Hepatocyte (in vitro differentiated cells): ENCODE data around the gene DALRD3. TPM values are rescaled to one million over a fixed set of nuclear protein-coding genes. Genes with fewer than 3 reads are reported as not detected.

ENCODE experiments used
- DNase-seq: peaks from one replicate; pipeline ENCODE4 v3.0.0-alpha.2; 2016; ENCODE audit warnings: low spot score
- H2AFZ ChIP-seq: fragments of 200-600 bp; sonication (generic); 2 replicates; pipeline ENCODE4 v1.6.0; 2016; ENCODE audit warnings: antibody characterized with exemption, mild to moderate bottlenecking
- H3K27ac ChIP-seq: fragments of 200-600 bp; sonication (generic); 2 replicates; pipeline ENCODE4 v1.5.1; 2016; ENCODE audit warnings: mild to moderate bottlenecking
- H3K27me3 ChIP-seq: fragments of 200-600 bp; sonication (generic); 2 replicates; pipeline ENCODE4 v1.6.1; 2016
- H3K36me3 ChIP-seq: fragments of 200-600 bp; sonication (generic); replicated peaks from 2 replicates; pipeline ENCODE4 v1.5.1; 2016; ENCODE audit warnings: low read depth; ENCODE audit not compliant: insufficient read depth
- H3K4me1 ChIP-seq: fragments of 200-600 bp; sonication (generic); 2 replicates; pipeline ENCODE4 v1.5.1; 2016; ENCODE audit warnings: mild to moderate bottlenecking, moderate library complexity; ENCODE audit not compliant: insufficient read depth
- H3K4me2 ChIP-seq: fragments of 200-600 bp; sonication (generic); 2 replicates; pipeline ENCODE4 v1.6.0; 2016
- H3K4me3 ChIP-seq: fragments of 200-600 bp; sonication (generic); 2 replicates; pipeline ENCODE4 v1.5.1; 2016; ENCODE audit warnings: mild to moderate bottlenecking
- H3K79me2 ChIP-seq: fragments of 200-600 bp; sonication (generic); 2 replicates; pipeline ENCODE4 v1.6.0; 2017; ENCODE audit warnings: mild to moderate bottlenecking
- H3K9me2 ChIP-seq: fragments of 200-600 bp; sonication (generic); replicated peaks from 2 replicates; pipeline ENCODE4 v1.6.0; 2017; ENCODE audit warnings: mild to moderate bottlenecking; ENCODE audit not compliant: insufficient read depth
- H3K9me3 ChIP-seq: fragments of 200-600 bp; sonication (generic); 2 replicates; pipeline ENCODE4 v1.5.1; 2016; ENCODE audit warnings: low read depth, mild to moderate bottlenecking
- H4K20me1 ChIP-seq: fragments of 200-600 bp; sonication (generic); 2 replicates; pipeline ENCODE4 v1.6.0; 2016; ENCODE audit warnings: mild to moderate bottlenecking; ENCODE audit not compliant: insufficient read depth, poor library complexity, severe bottlenecking
- CTCF ChIP-seq: fragments of 200-600 bp; sonication (generic); IDR thresholded peaks from 2 replicates; pipeline ENCODE4 v1.5.1; 2016; ENCODE audit warnings: antibody characterized with exemption, mild to moderate bottlenecking; ENCODE audit not compliant: poor library complexity
- EZH2 ChIP-seq: fragments of 200-600 bp; sonication (generic); IDR thresholded peaks from 2 replicates; pipeline ENCODE4 v1.6.1; 2016; ENCODE audit warnings: antibody characterized with exemption, mild to moderate bottlenecking, borderline replicate concordance
- EZH2phosphoT487 ChIP-seq: fragments of 200-600 bp; sonication (generic); IDR thresholded peaks from one replicate; pipeline ENCODE4 v1.6.1; 2018; ENCODE audit warnings: antibody characterized with exemption, mild to moderate bottlenecking, low read depth, moderate library complexity; ENCODE audit not compliant: unreplicated experiment, severe bottlenecking
- WGBS: methylation state at CpG from one replicate; pipeline ENCODE4 v1.1.6; 2016; ENCODE audit warnings: low lambda C conversion rate; ENCODE audit errors: missing lambda C conversion rate; 5-methylcytosine and 5-hydroxymethylcytosine counted together
- polyA plus RNA-seq: library from polyadenylated mRNA; unstranded; fragments of >200 nt; fragmentation: Nextera tagmentation; extraction: Ambion mirVana; gene quantifications from 2 replicates; pipeline ENCODE4 v1.2.1, GENCODE V29; 2016
- total RNA-seq: library from RNA; depleted of rRNA; stranded (reverse); fragments of >200 nt; gene quantifications from 2 replicates; pipeline ENCODE4 v1.2.3, GENCODE V29; 2014

The DALRD3 gene
- total and polyA plus RNA-seq, 2 experiments from 2014 or later, result 27.0 to 29.3 TPM

- TF ChIP-seq EZH2phosphoT487, result no peak
- TF ChIP-seq CTCF, result no peak
- H3K27me3 ChIP-seq, result no peaks in the 10 kb centered on the region
- no peaks in the 10 kb centered on the region for H3K36me3 ChIP-seq
These were observed 38.9 kb downstream of the DALRD3 start for GRCh38 chr3:48979451-48979850.

GRCh38 chr3:48974076-48974864 is 44.1 kb downstream of the DALRD3 start:
- H3K4me1 ChIP-seq, result no peaks in the 10 kb centered on the region
- TF ChIP-seq EZH2 (no peak), EZH2phosphoT487 (no peak)
- H2AFZ ChIP-seq, result no peak overlapping the region
- no peak overlapping the region for H3K27ac ChIP-seq
- no peak overlapping the region for H3K4me3 ChIP-seq
- WGBS, result 96% methylated on average over 10 of the region's 10 CpGs
- no peak for DNase-seq
- H3K36me3 ChIP-seq, result no peaks in the 10 kb centered on the region
- no peaks in the 10 kb centered on the region for H4K20me1 ChIP-seq
- no peaks in the 10 kb centered on the region for H3K9me3 ChIP-seq
- H3K79me2 ChIP-seq, result no peaks in the 10 kb centered on the region
- no peaks in the 10 kb centered on the region for H3K27me3 ChIP-seq
- H3K9me2 ChIP-seq, result no peaks in the 10 kb centered on the region
- H3K4me2 ChIP-seq, result no peak overlapping the region

More at GRCh38 chr3:48979451-48979850, 38.9 kb downstream of the DALRD3 start:
- H3K79me2 ChIP-seq, result no peaks in the 10 kb centered on the region
- H2AFZ ChIP-seq, result no peak overlapping the region
- no peaks in the 10 kb centered on the region for H3K9me3 ChIP-seq
- H3K4me3 ChIP-seq, result no peak overlapping the region
- 93% methylated on average over 3 of the region's 3 CpGs for WGBS
- H3K4me2 ChIP-seq, result no peak overlapping the region
- H4K20me1 ChIP-seq, result no peaks in the 10 kb centered on the region
- no peaks in the 10 kb centered on the region for H3K4me1 ChIP-seq
- H3K27ac ChIP-seq, result no peak overlapping the region
- no peaks in the 10 kb centered on the region for H3K9me2 ChIP-seq
- DNase-seq, result no peak

GRCh38 chr3:48970586-48970985 is 47.8 kb downstream of the DALRD3 start:
- Histone ChIP-seq H3K27ac (no peak overlapping the region), H2AFZ (no peak overlapping the region), H3K9me2 (no peaks in the 10 kb centered on the region), H3K4me1 (no peaks in the 10 kb centered on the region), H3K79me2 (no peaks in the 10 kb centered on the region), H3K27me3 (no peaks in the 10 kb centered on the region), H3K36me3 (no peaks in the 10 kb centered on the region), H3K9me3 (no peaks in the 10 kb centered on the region), H3K4me3 (no peak overlapping the region), H3K4me2 (no peak overlapping the region), H4K20me1 (no peaks in the 10 kb centered on the region)
- TF ChIP-seq EZH2phosphoT487 (no peak), EZH2 (no peak), CTCF (no peak)
- WGBS, result 97% methylated on average over 6 of the region's 6 CpGs
- no peak for DNase-seq

- Histone ChIP-seq H3K4me1 (no peaks in the 10 kb centered on the region), H3K27me3 (no peaks in the 10 kb centered on the region), H3K4me3 (no peak overlapping the region), H3K27ac (no peak overlapping the region), H3K4me2 (no peak overlapping the region), H3K9me2 (no peaks in the 10 kb centered on the region), H2AFZ (no peak overlapping the region), H3K9me3 (no peaks in the 10 kb centered on the region), H3K79me2 (no peaks in the 10 kb centered on the region), H3K36me3 (no peaks in the 10 kb centered on the region), H4K20me1 (no peaks in the 10 kb centered on the region)
- WGBS, result 97% methylated on average over 7 of the region's 7 CpGs
- TF ChIP-seq CTCF (no peak), EZH2phosphoT487 (no peak), EZH2 (no peak)
- DNase-seq, result no peak
These were observed 51.5 kb downstream of the DALRD3 start for GRCh38 chr3:48966876-48967361.
